HepG2 (cell line): ENCODE data around the gene BMERB1. TPM values are rescaled to one million over a fixed set of nuclear protein-coding genes. Genes with fewer than 3 reads are reported as not detected.

Experiments
- ATAC-seq: fragments of 200-7000 bp; cut with Tn5 transposase; 3 replicates; pipeline ENCODE4 v1.9.1; 2020; ENCODE audit warnings: mild to moderate bottlenecking, moderate library complexity
- BruUV-seq: library from RNA; stranded (reverse); fragments of 400-500 nt; replicated peaks from 2 replicates; lab custom pipeline; 2021; lab: Mats Ljungman, UMichigan
- CTCF ChIA-PET: fragments of 300-600 bp; formaldehyde crosslinking; extraction: SDS; loops from one replicate; lab custom pipeline; 2021; ENCODE audit warnings: low total read pairs, inconsistent platforms, low intra/inter-chr PET ratio; lab: Yijun Ruan, JAX
- POLR2A ChIA-PET: fragments of 350-600 bp; sonication (Branson Sonifier 250); formaldehyde crosslinking; loops from one replicate; lab custom pipeline; 2020; ENCODE audit warnings: antibody characterized with exemption, inconsistent platforms; lab: Yijun Ruan, JAX
- DNase-seq: peaks from one replicate; pipeline ENCODE4 v3.0.0-alpha.2; 2015; ENCODE audit warnings: low spot score
- FAIRE-seq: peaks from 3 replicates; lab custom pipeline; 2011; peaks lifted over from hg19 to GRCh38; lab: Jason Lieb, UNC
- H2AFZ ChIP-seq: one replicate; pipeline ENCODE4 v1.6.1; 2011; ENCODE audit warnings: low read length, inconsistent platforms
- H3K27ac ChIP-seq: fragments of 300-600 bp; 3 replicates; pipeline ENCODE4 v1.8.0; 2011; ENCODE audit warnings: mixed run types, mild to moderate bottlenecking, mixed read lengths, low read length, inconsistent platforms; ENCODE audit not compliant: insufficient read depth; ENCODE audit errors: extremely low read length
- H3K27me3 ChIP-seq, 2 experiments: fragments of 200-600 bp in 1 of 2; 2 replicates in 1 of 2; 3 replicates in 1 of 2; pipeline versions ENCODE4 v1.6.0 to v1.8.0; 2011; ENCODE audit warnings: low read length in 2 of 2, mild to moderate bottlenecking in 2 of 2, moderate library complexity in 2 of 2, inconsistent platforms in 1 of 2; ENCODE audit not compliant: insufficient read depth in 2 of 2, control insufficient read depth in 1 of 2
- H3K36me3 ChIP-seq, 2 experiments: fragments of 200-600 bp in 1 of 2; replicated peaks in 1 of 2; 2 replicates in 1 of 2; 3 replicates in 1 of 2; pipeline versions ENCODE4 v1.5.1 to v1.8.0; 2011; ENCODE audit warnings: low read length in 2 of 2, inconsistent platforms in 1 of 2; ENCODE audit not compliant: insufficient read depth in 2 of 2, control insufficient read depth in 1 of 2
- H3K4me1 ChIP-seq: 2 replicates; pipeline ENCODE4 v1.5.1; 2012; ENCODE audit warnings: low read length, inconsistent platforms; ENCODE audit not compliant: insufficient read depth
- H3K4me2 ChIP-seq: 2 replicates; pipeline ENCODE4 v1.6.0; 2011; ENCODE audit warnings: low read depth, low read length, inconsistent platforms
- H3K4me3 ChIP-seq, 3 experiments: fragments of 200-600 bp in 1 of 3; sonication (generic), shearing (Covaris generic) in 1 of 3; replicated peaks in 1 of 3; 2 replicates each; pipeline ENCODE4 v1.5.1; 2011 to 2016; ENCODE audit warnings: low read length in 3 of 3, inconsistent platforms in 2 of 3, low read depth in 2 of 3, mild to moderate bottlenecking in 2 of 3, control low read depth in 1 of 3, mixed read lengths in 1 of 3; ENCODE audit not compliant: insufficient read depth in 1 of 3
- H3K79me2 ChIP-seq: one replicate; pipeline ENCODE4 v1.6.1; 2011; ENCODE audit warnings: low read length, inconsistent platforms; ENCODE audit not compliant: insufficient read depth
- H3K9ac ChIP-seq: 2 replicates; pipeline ENCODE4 v1.6.0; 2011; ENCODE audit warnings: mild to moderate bottlenecking, low read depth, low read length, inconsistent platforms; ENCODE audit not compliant: insufficient read depth
- H3K9me3 ChIP-seq: 2 replicates; pipeline ENCODE4 v1.5.1; 2012; ENCODE audit warnings: mild to moderate bottlenecking, low read length
- H4K20me1 ChIP-seq: 2 replicates; pipeline ENCODE4 v1.6.0; 2011; ENCODE audit warnings: inconsistent platforms, mild to moderate bottlenecking, low read length, moderate library complexity; ENCODE audit not compliant: insufficient read depth
- AKAP8 ChIP-seq: sonication (generic); formaldehyde crosslinking; IDR thresholded peaks from 2 replicates; pipeline ENCODE4 v1.5.1; 2020; ENCODE audit warnings: mild to moderate bottlenecking, missing genetic modification reagents
- ETV6 ChIP-seq: sonication (generic); formaldehyde crosslinking; conservative IDR thresholded peaks from 2 replicates; pipeline ENCODE4 v1.4.0; 2020; ENCODE audit warnings: missing genetic modification reagents
- MXD3 ChIP-seq: IDR thresholded peaks from 2 replicates; pipeline ENCODE4 v1.6.1; 2016; ENCODE audit warnings: mild to moderate bottlenecking, missing biosample characterization, missing genetic modification reagents
- NR2C2 ChIP-seq: sonication (generic); formaldehyde crosslinking; IDR thresholded peaks from 2 replicates; pipeline ENCODE4 v1.4.0; 2020; ENCODE audit warnings: missing genetic modification reagents, mild to moderate bottlenecking, moderate library complexity, borderline replicate concordance
- PAXIP1 ChIP-seq: sonication (generic); formaldehyde crosslinking; conservative IDR thresholded peaks from 2 replicates; pipeline ENCODE4 v1.4.0; 2020; ENCODE audit warnings: mild to moderate bottlenecking, missing genetic modification reagents, moderate library complexity
- PCBP2 ChIP-seq: fragments of 200-400 bp; formaldehyde crosslinking; optimal IDR thresholded peaks from 2 replicates; pipeline ENCODE3; 2018; ENCODE audit warnings: low read length, low read depth; ENCODE audit not compliant: poor library complexity, severe bottlenecking
- RAD51 ChIP-seq: fragments of 450-650 bp; IDR thresholded peaks from 2 replicates; pipeline ENCODE4 v1.6.1; 2016; ENCODE audit warnings: borderline replicate concordance
- TCF7 ChIP-seq: sonication (generic); IDR thresholded peaks from 2 replicates; pipeline ENCODE4 v1.6.1; 2016; ENCODE audit warnings: antibody characterized with exemption, low read depth
- ZHX2 ChIP-seq, 2 experiments: sonication (generic) in 1 of 2; formaldehyde crosslinking in 1 of 2; IDR thresholded peaks; 2 replicates each; pipeline versions ENCODE4 v1.6.1 to v1.9.0; 2014 to 2022; ENCODE audit warnings: antibody characterized with exemption in 1 of 2, borderline replicate concordance in 1 of 2, inconsistent platforms in 1 of 2, low read depth in 1 of 2, missing genetic modification reagents in 1 of 2
- ZNF12 ChIP-seq: sonication (generic); formaldehyde crosslinking; IDR thresholded peaks from 2 replicates; pipeline ENCODE4 v1.5.0; 2020; ENCODE audit warnings: missing genetic modification reagents
- ZNF235 ChIP-seq: sonication (generic); formaldehyde crosslinking; IDR thresholded peaks from 2 replicates; pipeline ENCODE4 v1.8.1; 2023; ENCODE audit warnings: mild to moderate bottlenecking, missing genetic modification reagents, borderline replicate concordance
- ZNF264 ChIP-seq: sonication (generic); formaldehyde crosslinking; IDR thresholded peaks from 2 replicates; pipeline ENCODE4 v1.4.0; 2020; ENCODE audit warnings: missing genetic modification reagents
- WGBS: methylation state at CpG from one replicate; pipeline ENCODE4 v1.1.6; 2017; ENCODE audit warnings: low lambda C conversion rate; 5-methylcytosine and 5-hydroxymethylcytosine counted together
- in situ Hi-C: cut with HindIII; loops from 2 replicates; pipeline ENCODE4 v1.10.0; 2017; ENCODE audit warnings: low pct_unique_long_range_greater_than_20kb; ENCODE audit not compliant: extremely low pct_ligation_motif_present
- intact Hi-C: fragments of 100-400 bp; cut with micrococcal nuclease; formaldehyde crosslinking; loops from one replicate; pipeline ENCODE4 v1.10.0; 2022; ENCODE audit not compliant: unreplicated experiment
- polyA plus RNA-seq, 8 experiments: library from polyadenylated mRNA; depleted of rRNA in 3 of 8; stranded (reverse) in 7 of 8; unstranded in 1 of 8; fragments of >200 nt; fragmentation: Illumina TruSeq in 4 of 8; extraction: Trizol in 4 of 8; gene quantifications; 2 replicates each; pipeline versions ENCODE4 v1.2.1 to v1.2.3, GENCODE V29; 2011 to 2016; ENCODE audit warnings: low read depth in 4 of 8, missing spikeins in 1 of 8, mixed read lengths in 1 of 8; ENCODE audit not compliant: insufficient read depth in 1 of 8
- total RNA-seq, 5 experiments: library from RNA; depleted of rRNA; stranded (reverse); fragments of >200 nt; fragmentation: Illumina TruSeq; extraction: Trizol; gene quantifications; 2 replicates each; pipeline ENCODE4 v1.2.3, GENCODE V29; 2016; ENCODE audit warnings: low read depth in 1 of 5

BMERB1 gene
- total and polyA plus RNA-seq, 2 of the 13 experiments (the other 11 are each of a cell fraction or from before 2014, with no cell fraction given): 1.4 TPM

GRCh38 chr16:15621889-15622288, 187.5 kb downstream of the BMERB1 start:
- ATAC-seq (no peak), DNase-seq (no peak), FAIRE-seq (no peak)
- intact Hi-C loops: no loop called here
- peaks cover 9% of the 10 kb centered on the region for H3K4me1 ChIP-seq
- WGBS: 96% methylated on average over 8 of the region's 8 CpGs
- H3K9me3 ChIP-seq: no peaks in the 10 kb centered on the region
- ChIA-PET POLR2A (interaction anchor here (1.0 to 2.0 kb wide), 4 partner anchors 10 to 46 kb away, joined by 4 read pairs; partner anchors contain the start of gene MARF1), CTCF (no interaction called here)
- H3K27me3 ChIP-seq: no peaks in the 10 kb centered on the region
- no peaks in the 10 kb centered on the region for H3K79me2 ChIP-seq
- H3K9ac ChIP-seq: no peak overlapping the region
- H3K27ac ChIP-seq: no peak overlapping the region
- in situ Hi-C loops: no loop called here
- H3K4me3 ChIP-seq: no peak overlapping the region
- H3K36me3 ChIP-seq: peaks cover 46 to 83% of the 10 kb centered on the region in 2 experiments
- BruUV-seq: no TSS peak
- no peak overlapping the region for H3K4me2 ChIP-seq
- H4K20me1 ChIP-seq: no peaks in the 10 kb centered on the region
- H2AFZ ChIP-seq: no peak overlapping the region
- no peak for TF ChIP-seq ZNF264 (CRISPR knock-in tag)
- TF ChIP-seq PCBP2: no peak
- no peak for TF ChIP-seq TCF7
- TF ChIP-seq AKAP8 (CRISPR knock-in tag): no peak
- no peak for TF ChIP-seq RAD51
- TF ChIP-seq PAXIP1 (CRISPR knock-in tag): no peak
- TF ChIP-seq ZNF235 (CRISPR knock-in tag): no peak
- no peak for TF ChIP-seq MXD3 (CRISPR knock-in tag)
- TF ChIP-seq ZHX2 (IDR thresholded peaks at IDR 0.05; ENCODE audit: low read depth): no peak
- no peak for TF ChIP-seq ZHX2 (CRISPR knock-in tag; IDR thresholded peaks at IDR 0.05; ENCODE audit: borderline replicate concordance)
- TF ChIP-seq ZNF12: no peak
- no peak for TF ChIP-seq NR2C2
- no peak for TF ChIP-seq ETV6 (CRISPR knock-in tag)
